Fibroblast of skin of left biceps (primary cell): ENCODE data around the gene MAMSTR.

Experiments used
- DNase-seq, 2 experiments: peaks; one replicate each; pipeline ENCODE4 v3.0.0-alpha.2; 2013; ENCODE audit warnings: low read depth in 2 of 2

Gene MAMSTR

DNA sequence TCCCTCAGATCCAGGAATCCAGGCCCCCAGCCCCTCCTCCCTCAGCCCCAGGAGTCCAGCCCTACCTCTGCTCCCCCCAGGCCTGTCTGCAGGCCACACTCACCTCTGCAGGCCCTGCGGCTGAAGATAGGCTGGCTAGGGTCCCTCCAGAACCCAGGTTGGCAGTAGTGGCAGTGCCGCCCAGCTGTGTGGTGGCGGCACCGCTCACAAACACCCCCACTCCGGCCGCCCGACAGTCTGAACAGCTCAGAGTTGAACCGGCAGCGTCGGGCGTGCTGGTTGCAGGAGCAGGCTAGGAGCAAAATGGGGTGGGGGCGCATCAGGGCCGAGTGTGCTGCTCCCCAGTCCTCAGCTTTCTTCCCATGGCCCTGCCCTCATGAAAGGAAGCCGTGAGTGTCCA lies 55.0 kb downstream of the MAMSTR start:
- no peak for DNase-seq

DNA sequence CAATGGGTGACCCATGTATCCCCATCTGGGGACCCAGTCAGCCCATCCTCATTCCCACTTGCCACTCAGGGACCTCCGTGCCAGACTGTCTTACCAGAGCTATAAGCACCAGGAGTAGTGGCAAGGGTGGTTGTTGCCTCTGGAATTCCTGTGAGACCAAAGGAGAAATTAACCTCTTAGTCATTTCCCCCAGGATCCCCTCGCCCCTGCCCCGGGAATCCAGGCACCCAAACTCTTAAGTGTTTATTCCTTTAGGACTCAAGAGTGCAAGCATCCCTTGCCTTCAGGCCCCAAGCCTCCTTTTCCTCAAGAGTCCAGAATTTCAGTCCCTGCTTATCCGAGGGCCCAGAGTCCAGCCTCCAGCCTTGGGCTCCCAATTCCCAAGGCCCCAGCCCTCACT lies 55.9 kb downstream of the MAMSTR start:
- DNase-seq = no peak
